Stimulated activated naive B cell treated with anti-CD40 and anti-IgM and Interleukin-4, amounts not matched to agents 10 μg/mL and 1 μg/mL and 100 μg/mL, for 72 hours (primary cell): ENCODE data around the gene PCBP3.

Experiments
- ATAC-seq, 2 donors: fragments of 150-1000 bp; cut with Tn5 transposase; replicated peaks; 2 replicates each; pipeline ENCODE4 v1.10.0; 2021; ENCODE audit warnings: moderate library complexity in 1 of 2
- DNase-seq: peaks from one replicate; pipeline ENCODE4 v3.0.0; 2021
- H3K27ac Mint-ChIP-seq: one replicate; pipeline ENCODE4 v1.8.0; 2022; ENCODE audit warnings: mild to moderate bottlenecking, mixed read lengths
- H3K27me3 Mint-ChIP-seq, 2 donors: one replicate each; pipeline ENCODE4 v1.8.0; 2022; ENCODE audit warnings: mixed read lengths in 2 of 2
- H3K36me3 Mint-ChIP-seq, 2 donors: one replicate each; pipeline ENCODE4 v1.8.0; 2022; ENCODE audit warnings: mixed read lengths in 2 of 2, mild to moderate bottlenecking in 1 of 2
- H3K4me1 Mint-ChIP-seq, 2 donors: one replicate each; pipeline ENCODE4 v1.8.0; 2022; ENCODE audit warnings: mixed read lengths in 2 of 2, mild to moderate bottlenecking in 1 of 2
- H3K4me3 Mint-ChIP-seq, 2 donors: one replicate each; pipeline ENCODE4 v1.8.0; 2022; ENCODE audit warnings: mild to moderate bottlenecking in 2 of 2, mixed read lengths in 2 of 2, moderate library complexity in 1 of 2
- H3K9me3 Mint-ChIP-seq, 2 donors: one replicate each; pipeline ENCODE4 v1.8.0; 2022; ENCODE audit warnings: mixed read lengths in 2 of 2, mild to moderate bottlenecking in 1 of 2

Gene PCBP3

DNA sequence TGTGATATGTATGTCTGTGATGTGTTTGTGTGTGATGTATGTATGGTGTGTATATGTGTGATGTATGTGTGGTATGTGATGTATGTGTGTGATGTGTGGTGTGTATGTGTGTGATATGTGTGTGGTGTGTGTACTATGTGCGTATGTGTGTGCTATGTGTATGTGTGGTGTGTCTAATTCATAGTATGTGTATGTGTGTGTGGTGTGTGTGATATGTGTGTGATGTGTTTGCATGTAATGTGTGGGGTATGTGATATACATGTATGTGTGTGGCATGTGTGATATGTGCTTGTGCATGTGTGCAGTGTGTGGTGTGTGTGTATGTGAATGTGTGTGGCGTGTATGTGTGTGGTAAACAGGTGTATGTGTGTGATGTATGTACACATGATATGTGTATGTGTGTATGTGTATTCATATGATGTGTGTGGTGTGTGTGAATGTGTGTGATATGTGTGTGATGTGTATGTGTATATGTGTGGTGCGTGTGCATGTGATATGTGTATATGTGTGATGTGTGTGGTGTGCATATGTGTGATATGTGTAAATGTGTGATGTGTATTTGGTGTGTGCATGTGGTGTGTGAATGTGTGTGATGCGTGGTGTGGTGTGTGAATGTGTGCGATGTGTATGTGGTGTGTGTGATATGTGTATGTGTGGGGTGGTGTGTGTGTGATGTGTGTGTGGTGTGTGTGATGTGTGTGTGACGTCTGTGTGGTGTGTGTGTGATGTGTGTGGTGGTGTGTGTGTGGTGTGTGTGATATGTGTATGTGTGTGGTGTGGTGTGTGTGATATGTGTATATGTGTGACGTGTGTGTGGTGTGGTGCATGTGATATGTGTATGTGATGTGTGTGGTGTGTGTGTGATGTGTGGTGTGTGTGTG is 8.0 kb upstream of the PCBP3 start:
- ATAC-seq (no peak), DNase-seq (no peak)
- Mint-ChIP-seq H3K4me1 (peaks cover 10% of the 10 kb centered on the region in 2 donors), H3K27me3 (peaks cover 0 to 13% of the 10 kb centered on the region in 2 donors), H3K9me3 (no peaks in the 10 kb centered on the region), H3K36me3 (no peaks in the 10 kb centered on the region), H3K27ac (no peak overlapping the region), H3K4me3 (no peak overlapping the region)

DNA sequence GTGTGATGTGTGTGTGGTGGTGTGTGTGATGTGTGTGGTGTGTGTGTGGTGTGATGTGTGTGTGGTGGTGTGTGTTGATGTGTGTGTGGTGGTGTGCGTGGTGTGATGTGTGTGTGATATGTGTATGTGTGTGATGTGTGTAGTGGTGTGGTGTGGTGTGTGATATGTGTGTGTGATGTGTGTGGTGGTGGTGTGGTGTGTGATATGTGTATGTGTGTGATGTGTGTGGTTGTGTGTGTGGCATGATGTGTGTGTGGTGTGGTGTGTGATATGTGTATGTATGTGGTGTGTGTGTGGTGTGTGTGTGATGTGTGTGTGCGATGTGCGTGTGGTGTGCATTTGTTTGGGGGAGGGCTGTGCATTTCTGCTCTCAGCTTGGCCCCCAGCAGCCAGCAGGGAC is 7.1 kb upstream of the PCBP3 start:
- ATAC-seq (no peak), DNase-seq (no peak)
- H3K4me1 Mint-ChIP-seq = peaks cover 13 to 20% of the 10 kb centered on the region in 2 donors
- H3K36me3 Mint-ChIP-seq = no peaks in the 10 kb centered on the region
- H3K4me3 Mint-ChIP-seq = no peak overlapping the region
- H3K27me3 Mint-ChIP-seq = peaks cover under 1 to 21% of the 10 kb centered on the region in 2 donors
- H3K27ac Mint-ChIP-seq = no peak overlapping the region
- no peaks in the 10 kb centered on the region for H3K9me3 Mint-ChIP-seq

DNA sequence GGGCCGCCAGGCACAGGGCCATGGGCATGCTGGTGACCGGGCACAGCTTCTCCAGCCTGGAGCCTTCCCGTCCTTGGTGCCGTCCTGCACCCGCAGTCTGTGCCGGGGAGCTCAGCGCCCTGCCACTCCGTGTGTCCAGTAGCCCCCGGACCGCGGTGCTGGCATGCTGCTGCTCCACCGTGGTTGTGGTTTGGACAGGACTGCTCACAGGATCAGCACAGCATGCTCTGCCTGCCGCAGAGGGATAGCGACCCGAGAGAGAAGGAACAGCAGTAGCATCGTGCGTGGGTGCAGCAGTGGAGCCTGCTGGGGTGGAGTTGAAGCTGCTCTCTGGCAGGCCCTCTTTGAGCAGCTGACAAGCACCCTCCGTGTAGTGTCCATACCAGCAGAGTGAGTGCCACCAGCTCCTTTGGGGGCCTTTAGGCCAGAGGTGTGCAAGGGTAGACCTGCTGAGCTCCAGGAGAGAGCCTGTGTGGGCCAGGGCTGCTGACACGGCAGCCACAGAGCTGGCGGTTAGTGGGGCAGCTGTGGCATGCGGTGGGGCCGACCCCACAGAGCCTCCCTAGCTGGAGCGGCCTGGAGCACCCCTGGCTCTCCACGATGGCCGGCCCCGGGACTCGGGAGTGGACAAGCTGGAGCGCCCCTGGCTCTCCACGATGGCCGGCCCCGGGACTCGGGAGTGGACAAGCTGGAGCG is 6.4 kb upstream of the PCBP3 start:
- H3K27me3 Mint-ChIP-seq = peaks cover 5 to 25% of the 10 kb centered on the region in 2 donors
- H3K36me3 Mint-ChIP-seq = no peaks in the 10 kb centered on the region
- no peak overlapping the region for H3K27ac Mint-ChIP-seq
- H3K9me3 Mint-ChIP-seq = no peaks in the 10 kb centered on the region
- ATAC-seq (no peak), DNase-seq (no peak)
- H3K4me3 Mint-ChIP-seq = no peak overlapping the region
- H3K4me1 Mint-ChIP-seq = peaks cover 13 to 23% of the 10 kb centered on the region in 2 donors

DNA sequence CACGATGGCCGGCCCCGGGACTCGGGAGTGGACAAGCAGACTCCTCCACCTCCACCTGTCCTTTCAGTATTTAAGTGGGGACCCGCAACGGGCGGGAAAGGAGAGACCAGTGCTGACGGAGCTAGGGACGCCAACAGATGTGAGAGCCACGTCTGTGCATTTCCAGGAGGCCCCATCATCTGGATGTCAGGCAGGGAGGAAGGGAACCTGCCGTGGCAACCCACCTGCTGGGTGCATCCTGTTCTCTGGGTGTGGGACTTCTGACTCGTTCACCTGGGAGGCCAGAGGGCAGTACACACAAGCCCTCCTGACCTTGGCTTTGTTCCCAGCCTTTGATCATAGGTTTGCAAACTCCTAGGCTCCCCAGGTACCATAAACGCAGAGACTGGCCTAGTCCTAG is 5.6 kb upstream of the PCBP3 start:
- peaks cover 5 to 25% of the 10 kb centered on the region in 2 donors for H3K27me3 Mint-ChIP-seq
- no peak overlapping the region for H3K4me3 Mint-ChIP-seq
- H3K27ac Mint-ChIP-seq = no peak overlapping the region
- peaks cover 13 to 23% of the 10 kb centered on the region in 2 donors for H3K4me1 Mint-ChIP-seq
- no peaks in the 10 kb centered on the region for H3K36me3 Mint-ChIP-seq
- ATAC-seq (no peak), DNase-seq (no peak)
- H3K9me3 Mint-ChIP-seq = no peaks in the 10 kb centered on the region

DNA sequence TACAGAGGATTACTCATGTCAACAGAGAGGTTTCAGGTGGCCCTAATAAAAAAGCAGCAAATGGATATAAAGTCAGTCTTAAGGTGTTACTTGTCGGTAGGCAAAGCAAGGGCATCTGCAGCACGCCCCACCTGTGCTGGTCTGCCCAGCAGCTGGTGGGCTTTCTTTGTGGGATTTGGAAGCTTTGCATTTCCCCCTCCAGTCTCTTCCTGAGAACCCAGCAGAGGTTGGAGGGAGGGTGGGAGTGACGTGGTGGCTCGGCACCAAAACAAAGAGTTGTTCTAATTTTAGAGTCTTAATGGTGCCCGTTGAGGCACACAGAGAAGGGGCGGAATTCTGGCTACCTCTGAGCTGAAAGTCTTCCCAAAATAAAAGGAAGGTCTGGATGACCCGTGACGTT is 4.8 kb upstream of the PCBP3 start:
- ATAC-seq = no peak
- Mint-ChIP-seq H3K27ac (no peak overlapping the region), H3K27me3 (peaks cover 5 to 25% of the 10 kb centered on the region in 2 donors), H3K9me3 (no peaks in the 10 kb centered on the region), H3K4me3 (no peak overlapping the region), H3K36me3 (no peaks in the 10 kb centered on the region), H3K4me1 (peaks cover 13 to 23% of the 10 kb centered on the region in 2 donors)
- no peak for DNase-seq

DNA sequence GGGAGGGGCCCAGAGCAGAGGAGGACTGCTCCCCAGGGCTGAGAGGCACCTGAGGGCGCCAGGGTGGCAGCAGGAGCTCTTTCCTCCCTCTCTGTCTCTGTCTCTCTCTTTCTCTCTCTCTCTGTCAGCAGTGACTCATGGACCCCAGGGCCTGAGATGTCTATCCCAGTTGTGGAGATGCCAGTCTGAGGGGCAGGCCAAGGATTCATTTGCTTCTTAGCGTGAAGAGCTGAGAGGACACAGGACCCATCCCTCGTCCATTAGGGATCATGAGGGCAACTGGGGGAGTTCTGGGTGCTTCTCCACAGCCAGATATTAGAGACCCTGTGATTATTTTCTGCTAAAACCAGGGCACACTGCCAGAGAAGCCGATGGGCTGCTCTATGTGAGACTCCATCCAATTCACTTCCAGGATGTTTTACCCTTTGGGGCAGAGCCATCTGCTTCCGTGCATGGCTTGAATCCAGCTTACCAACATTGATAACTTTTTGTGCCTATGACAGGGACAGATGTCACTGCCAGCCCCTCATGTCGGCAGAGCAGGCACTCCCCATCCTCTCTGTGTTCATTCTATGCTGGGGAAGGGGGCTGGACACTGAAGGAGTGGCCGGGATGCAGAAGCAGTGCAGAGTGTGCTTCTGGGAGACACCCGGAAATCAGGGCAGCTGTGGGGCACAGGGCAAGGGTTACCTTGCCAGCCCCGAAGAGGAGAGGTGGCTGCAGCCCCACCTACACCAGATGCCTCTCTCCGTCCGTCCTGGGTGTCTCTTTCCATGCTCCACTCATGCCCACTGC is 4.1 kb upstream of the PCBP3 start:
- H3K9me3 Mint-ChIP-seq = no peaks in the 10 kb centered on the region
- H3K27me3 Mint-ChIP-seq = peaks cover 7 to 29% of the 10 kb centered on the region in 2 donors
- no peak overlapping the region for H3K27ac Mint-ChIP-seq
- H3K36me3 Mint-ChIP-seq = no peaks in the 10 kb centered on the region
- DNase-seq (no peak), ATAC-seq (no peak)
- peaks cover 14 to 25% of the 10 kb centered on the region in 2 donors for H3K4me1 Mint-ChIP-seq
- no peak overlapping the region for H3K4me3 Mint-ChIP-seq

DNA sequence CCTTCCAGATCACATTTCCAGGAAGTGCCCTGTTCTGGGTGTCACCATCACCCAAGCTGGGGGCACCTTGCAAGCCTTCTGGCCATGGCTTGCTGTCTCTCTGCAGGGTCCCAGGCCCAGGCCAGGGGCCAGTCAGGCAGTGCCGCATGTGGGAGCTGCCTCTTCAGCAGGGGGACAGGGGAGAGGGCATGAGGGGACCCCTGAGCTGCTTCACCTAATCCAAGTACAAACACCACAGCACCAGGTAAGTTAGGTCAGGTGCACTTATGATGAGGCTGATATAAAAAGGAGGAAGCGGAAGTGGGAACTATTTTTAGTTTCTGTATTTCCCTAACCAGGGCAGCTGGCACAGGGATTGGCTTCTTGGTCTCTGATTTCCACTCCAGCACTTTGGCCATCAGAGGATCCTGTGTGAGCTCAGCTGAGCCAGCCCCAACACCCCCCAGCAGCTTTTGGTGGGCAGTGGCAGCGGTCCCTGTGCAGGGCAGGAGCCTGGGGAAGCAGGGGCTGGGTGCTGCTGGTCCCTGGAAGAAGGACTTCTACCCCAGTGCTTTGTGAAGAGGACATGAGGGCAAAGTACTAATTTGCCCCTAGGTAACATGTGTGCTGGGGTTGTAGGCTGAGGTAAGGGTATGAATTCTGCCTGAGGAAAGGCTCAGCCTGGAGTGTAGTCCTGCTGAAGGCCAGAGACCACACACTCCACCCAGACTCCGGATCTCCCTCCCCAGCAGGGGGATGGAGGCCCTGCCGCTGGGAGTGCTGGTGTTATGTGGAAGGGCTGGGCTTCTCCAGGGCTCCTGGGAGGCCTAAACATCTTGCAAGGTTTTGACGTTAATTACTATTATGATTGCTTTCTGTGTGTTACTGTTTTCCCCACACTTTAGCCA is 3.3 kb upstream of the PCBP3 start:
- Mint-ChIP-seq H3K4me3 (no peak overlapping the region), H3K9me3 (no peaks in the 10 kb centered on the region), H3K27me3 (peaks cover 12 to 34% of the 10 kb centered on the region in 2 donors), H3K27ac (no peak overlapping the region), H3K36me3 (no peaks in the 10 kb centered on the region), H3K4me1 (peaks cover 18 to 29% of the 10 kb centered on the region in 2 donors)
- DNase-seq (no peak), ATAC-seq (no peak)

DNA sequence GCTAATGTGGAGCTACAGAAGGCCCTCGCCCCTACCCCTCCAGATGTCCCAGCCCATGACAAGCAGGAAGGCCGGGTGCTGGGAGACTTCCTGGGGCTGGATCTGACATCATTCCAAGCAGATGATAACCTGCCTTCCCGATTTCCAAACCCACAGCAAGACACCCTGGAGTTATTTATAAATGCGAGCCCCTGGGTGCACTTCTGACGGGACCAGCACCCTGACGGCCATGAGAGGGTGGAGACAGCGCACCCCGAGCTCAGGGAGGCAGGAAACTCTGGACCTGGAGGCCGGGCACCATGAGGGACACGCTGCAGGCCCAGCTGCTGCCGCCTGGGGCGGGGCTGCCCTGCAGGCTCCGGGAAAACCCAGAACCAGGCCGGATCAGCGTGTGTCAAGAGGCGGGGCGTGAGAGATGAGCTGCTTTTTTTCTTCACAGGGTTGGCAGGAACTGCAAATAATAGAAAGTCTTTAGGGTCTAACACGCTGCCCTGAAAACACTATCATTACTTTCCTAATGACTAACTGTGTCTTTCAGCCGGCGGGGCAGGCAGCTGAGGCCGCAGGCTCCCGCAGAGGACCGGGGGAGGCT is 2.5 kb upstream of the PCBP3 start:
- H3K27me3 Mint-ChIP-seq = peaks cover 17 to 41% of the 10 kb centered on the region in 2 donors
- H3K9me3 Mint-ChIP-seq = peaks cover 0 to 3% of the 10 kb centered on the region in 2 donors
- peaks cover 20 to 29% of the 10 kb centered on the region in 2 donors for H3K4me1 Mint-ChIP-seq
- H3K36me3 Mint-ChIP-seq = no peaks in the 10 kb centered on the region
- DNase-seq (no peak), ATAC-seq (no peak)
- H3K4me3 Mint-ChIP-seq = peak overlapping the region in 1 of 2 donors; percentile 25
- no peak overlapping the region for H3K27ac Mint-ChIP-seq

DNA sequence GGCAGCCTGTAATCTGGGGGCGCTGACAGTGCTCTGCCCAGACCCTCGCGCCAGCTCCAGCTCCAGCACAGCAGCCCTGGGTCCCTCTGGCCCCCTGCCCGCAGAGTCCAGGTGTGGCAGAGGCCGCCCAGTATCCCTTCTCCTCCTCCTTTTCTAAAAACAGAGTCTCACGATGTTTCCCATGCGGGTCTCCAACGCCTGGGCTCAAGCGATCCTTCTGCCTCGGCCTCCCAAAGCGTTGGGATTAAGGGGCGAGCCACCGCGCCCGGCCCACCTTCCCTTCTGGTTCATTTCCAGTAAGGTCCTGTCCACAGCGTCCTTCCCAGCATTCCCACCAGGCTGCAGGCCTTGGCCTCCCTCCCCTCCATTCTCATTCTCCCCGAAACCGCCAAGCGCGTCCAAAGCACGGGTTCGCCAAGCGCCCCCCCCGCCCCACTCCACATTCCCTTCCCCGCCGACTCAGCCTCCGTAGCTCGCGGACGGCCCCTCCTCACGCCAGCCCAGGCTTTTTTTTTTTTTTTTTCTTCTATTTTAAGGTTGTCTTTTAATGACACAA is 2.0 kb upstream of the PCBP3 start:
- Mint-ChIP-seq H3K9me3 (peaks cover 0 to 3% of the 10 kb centered on the region in 2 donors), H3K36me3 (no peaks in the 10 kb centered on the region), H3K27ac (no peak overlapping the region), H3K27me3 (peaks cover 18 to 44% of the 10 kb centered on the region in 2 donors), H3K4me1 (peaks cover 20 to 29% of the 10 kb centered on the region in 2 donors), H3K4me3 (peak overlapping the region in 1 of 2 donors; percentile 25)
- ATAC-seq (no peak), DNase-seq (no peak)

DNA sequence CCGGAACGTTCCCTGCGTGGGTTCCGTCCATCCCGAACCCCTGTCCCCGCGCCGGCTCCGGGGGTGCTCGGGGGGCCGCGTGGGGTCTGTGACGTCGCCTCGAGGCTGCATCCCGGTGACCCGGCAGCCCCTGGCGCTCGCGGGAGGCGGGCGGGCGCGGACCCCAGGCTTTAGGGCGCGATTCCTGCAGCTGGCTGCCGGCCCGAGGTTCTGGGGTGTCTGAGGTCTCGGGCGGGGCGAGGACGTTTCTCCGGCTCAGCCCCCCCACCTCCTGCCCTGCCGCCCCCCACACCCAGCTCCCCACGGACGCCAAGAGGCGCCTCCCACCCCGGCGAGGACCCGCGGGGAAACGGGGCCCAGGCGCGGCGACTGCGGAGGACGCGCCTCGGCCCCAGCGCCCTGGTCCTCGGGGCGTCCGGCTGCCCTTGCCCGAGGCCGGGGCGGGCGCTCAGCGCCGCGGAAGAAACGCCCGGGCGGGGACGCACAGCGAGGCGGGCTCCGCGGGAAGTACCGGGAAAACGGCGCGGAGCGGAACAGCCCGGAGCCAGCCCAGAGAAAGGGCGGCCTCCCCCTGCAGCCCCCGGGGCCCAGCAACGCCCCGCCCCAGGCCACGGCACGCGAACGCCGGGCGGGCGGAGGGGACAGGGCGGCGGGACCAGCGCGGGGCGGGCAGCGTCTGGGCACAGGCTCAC is 1.3 kb upstream of the PCBP3 start:
- no peak overlapping the region for H3K4me3 Mint-ChIP-seq
- peaks cover 0 to 3% of the 10 kb centered on the region in 2 donors for H3K9me3 Mint-ChIP-seq
- H3K27me3 Mint-ChIP-seq = peaks cover 25 to 51% of the 10 kb centered on the region in 2 donors
- peaks cover 20 to 29% of the 10 kb centered on the region in 2 donors for H3K4me1 Mint-ChIP-seq
- H3K27ac Mint-ChIP-seq = no peak overlapping the region
- H3K36me3 Mint-ChIP-seq = no peaks in the 10 kb centered on the region
- ATAC-seq = no peak
- DNase-seq = no peak

DNA sequence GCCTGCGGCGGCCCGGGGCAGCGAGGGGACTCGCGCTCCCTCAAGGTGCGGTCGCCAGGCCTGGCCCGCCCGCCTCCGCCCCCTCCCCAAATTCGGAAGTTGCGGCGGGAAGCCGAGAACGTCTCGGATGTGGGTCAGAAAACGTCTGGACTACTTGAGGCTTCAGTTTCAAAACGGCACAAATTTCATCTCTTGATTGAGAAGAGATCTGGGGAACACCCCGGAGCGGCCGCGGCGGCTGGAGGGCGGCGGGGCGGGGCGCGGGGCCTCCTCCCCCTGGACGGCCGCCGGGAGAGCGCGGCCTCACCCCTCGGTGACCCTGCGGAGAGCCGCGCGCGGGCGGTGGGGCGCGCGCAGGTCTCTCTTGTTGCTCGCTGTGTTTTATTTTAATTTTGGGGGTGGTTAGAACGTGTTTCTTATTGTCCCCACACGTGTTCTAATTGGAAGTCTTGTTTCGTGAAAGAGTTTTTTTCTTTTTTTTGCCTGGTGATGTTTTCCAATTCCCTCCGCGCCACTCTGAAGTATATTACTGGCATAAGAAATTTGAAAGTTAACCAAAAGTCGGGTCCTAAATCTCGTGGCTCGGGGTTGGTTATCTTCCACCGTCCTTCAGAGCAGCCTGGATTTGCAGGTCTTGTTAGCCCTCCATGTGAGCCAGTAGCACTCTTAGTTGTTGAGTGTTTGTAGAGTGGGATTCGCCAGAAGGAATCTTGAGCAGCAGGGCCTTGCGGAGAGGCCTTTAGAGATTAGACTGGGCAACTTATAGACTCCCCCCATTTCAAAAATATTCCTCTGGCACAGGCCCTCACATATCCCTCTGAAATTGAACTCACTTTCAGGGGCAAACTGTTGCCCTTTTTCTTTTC is 749 bp downstream of the PCBP3 start:
- Mint-ChIP-seq H3K4me1 (peaks cover 19 to 29% of the 10 kb centered on the region in 2 donors), H3K9me3 (peaks cover 4 to 6% of the 10 kb centered on the region in 2 donors), H3K27ac (no peak overlapping the region), H3K4me3 (peak overlapping the region; percentile 57 to 74), H3K36me3 (no peaks in the 10 kb centered on the region), H3K27me3 (peaks cover 35 to 68% of the 10 kb centered on the region in 2 donors)
- no peak for ATAC-seq
- DNase-seq = no peak

DNA sequence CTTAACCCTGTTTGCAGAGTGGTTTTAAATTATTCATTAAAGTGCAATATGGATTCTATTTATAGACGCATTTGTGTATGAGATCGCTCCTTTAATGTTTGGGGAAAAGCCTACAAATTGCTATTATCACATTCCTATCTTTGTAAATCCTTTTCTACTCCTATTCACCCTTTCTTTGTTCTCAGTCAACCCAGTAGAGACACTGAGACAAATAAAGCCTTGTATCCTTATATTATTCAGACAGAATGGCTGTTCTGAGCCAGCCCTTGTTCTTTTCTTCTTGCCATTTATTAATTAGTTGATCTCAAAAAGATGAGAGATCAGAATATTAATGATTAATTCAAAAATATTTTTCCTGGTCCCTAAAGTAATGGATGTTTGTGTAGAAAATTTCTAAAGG is 8.4 kb downstream of the PCBP3 start:
- Mint-ChIP-seq H3K4me1 (no peaks in the 10 kb centered on the region), H3K27me3 (peaks cover 18 to 62% of the 10 kb centered on the region in 2 donors), H3K36me3 (no peaks in the 10 kb centered on the region), H3K9me3 (peaks cover 4 to 6% of the 10 kb centered on the region in 2 donors), H3K4me3 (no peak overlapping the region), H3K27ac (no peak overlapping the region)
- no peak for DNase-seq
- no peak for ATAC-seq
